Measurements from ENCODE around the gene ADAMTS3.

ADAMTS3 gene

DNA sequence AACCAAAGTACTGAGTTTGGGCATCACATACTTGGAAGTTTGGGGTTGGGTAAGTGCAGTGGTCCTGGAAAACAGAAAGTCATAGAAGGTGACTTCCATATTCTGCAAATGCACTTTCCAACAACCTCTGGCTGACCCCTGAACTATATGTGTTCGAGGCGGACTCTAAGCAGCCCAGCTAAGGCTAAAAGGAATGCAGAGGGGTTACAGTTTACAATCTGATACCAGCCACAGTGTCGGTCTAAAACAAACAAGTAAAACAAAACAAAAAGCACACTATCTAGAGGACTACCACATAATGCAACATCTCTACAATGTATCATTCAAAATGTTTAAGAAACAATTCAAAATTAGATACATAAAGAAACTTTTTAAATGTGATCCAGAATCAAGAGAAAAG lies 185.6 kb downstream of the ADAMTS3 start:
- POLR2A ChIA-PET: no interaction called here
- TF ChIP-seq ZNF623 (tag by site-specific recombination; IDR thresholded peaks at IDR 0.05): no peak
- Histone ChIP-seq H3K27ac (ENCODE audit: extremely low read depth, low read depth, low read length) (no peak overlapping the region), H3K36me3 (ENCODE audit: control insufficient read depth in 2 of 2, insufficient read depth in 1 of 2, low read length in 2 of 2) (no peaks in the 10 kb centered on the region), H3K4me1 (ENCODE audit: control insufficient read depth, insufficient read depth, low read length) (no peaks in the 10 kb centered on the region), H3K4me3 (ENCODE audit: low read depth, low read length) (no peak overlapping the region), H3K9me3 (ENCODE audit: control insufficient read depth, insufficient read depth, low read depth, low read length) (no peaks in the 10 kb centered on the region)
- CTCF ChIA-PET: interaction anchor here (0.6 kb wide), 1 partner anchor 28 kb away, joined by 5 read pairs; no protein-coding TSS in a partner anchor

DNA sequence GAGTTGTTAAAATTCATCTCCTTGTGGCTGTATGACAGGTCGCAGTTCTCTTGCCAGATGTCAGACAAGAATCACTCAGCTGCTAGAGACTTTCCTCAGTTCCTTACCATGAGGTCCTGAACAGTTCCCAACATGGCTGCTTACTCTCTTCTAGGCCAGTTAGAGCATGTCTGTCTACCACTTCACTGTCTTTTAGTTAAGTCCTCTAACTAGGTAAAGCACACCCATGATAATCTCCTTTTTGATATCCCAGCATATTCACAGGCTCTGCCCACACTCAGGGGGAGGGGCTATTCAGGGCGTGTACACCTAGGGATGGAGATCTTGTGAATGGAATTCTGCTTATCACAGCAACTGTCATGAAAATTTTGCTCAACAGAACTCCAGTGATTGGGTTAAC lies 190.1 kb downstream of the ADAMTS3 start:
- POLR2A ChIA-PET: no interaction called here

DNA sequence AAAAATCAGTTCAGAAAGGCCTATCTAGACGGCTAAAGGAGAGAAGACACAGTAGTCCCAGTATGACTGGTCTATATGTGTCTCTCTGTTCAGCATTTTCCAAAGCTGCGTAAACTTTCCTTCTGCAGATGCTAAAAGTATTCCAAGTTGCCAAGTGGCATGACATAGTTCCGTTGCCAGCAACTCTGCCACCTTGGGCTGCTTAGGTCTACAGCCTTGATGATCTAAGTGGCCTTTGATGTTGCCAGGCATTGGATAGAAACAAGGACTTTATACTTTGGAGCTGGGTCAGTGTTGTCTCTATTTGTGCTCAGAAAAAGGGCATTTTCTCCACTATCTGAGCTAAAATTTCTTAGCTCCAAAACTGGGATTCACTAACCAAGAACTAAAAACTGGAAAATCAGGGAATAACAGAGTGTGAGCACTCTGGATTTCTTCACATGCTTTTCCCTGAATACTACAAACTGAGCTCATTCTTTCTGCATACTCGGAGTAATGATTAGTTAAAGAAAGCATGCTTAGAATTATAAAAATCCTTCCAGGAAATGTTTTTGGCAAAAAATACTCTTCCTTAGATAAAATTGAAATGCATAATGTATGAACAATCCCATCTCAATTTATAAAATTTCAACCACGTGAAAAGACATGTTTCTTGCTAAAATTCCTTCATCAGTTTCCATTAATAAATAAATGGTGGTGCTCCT lies 191.4 kb downstream of the ADAMTS3 start:
- H3K4me3 ChIP-seq (ENCODE audit: low read depth, low read length): no peak overlapping the region
- no peaks in the 10 kb centered on the region for H3K4me1 ChIP-seq (ENCODE audit: control insufficient read depth, insufficient read depth, low read length)
- no peak overlapping the region for H3K27ac ChIP-seq (ENCODE audit: extremely low read depth, low read depth, low read length)
- POLR2A ChIA-PET: no interaction called here
- no peaks in the 10 kb centered on the region for H3K36me3 ChIP-seq (ENCODE audit: control insufficient read depth in 2 of 2, insufficient read depth in 1 of 2, low read length in 2 of 2)
- H3K9me3 ChIP-seq (ENCODE audit: control insufficient read depth, insufficient read depth, low read depth, low read length): no peaks in the 10 kb centered on the region
- CTCF ChIA-PET: interaction anchor here (2.1 kb wide), 1 partner anchor 90 kb away, joined by 5 read pairs; no protein-coding TSS in a partner anchor
- TF ChIP-seq MYNN (tag by site-specific recombination; IDR thresholded peaks at IDR 0.05; ENCODE audit: borderline replicate concordance) (no peak), ZNF426 (tag by site-specific recombination; IDR thresholded peaks at IDR 0.05) (no peak), ZNF677 (tag by site-specific recombination; IDR thresholded peaks at IDR 0.05) (no peak), GFI1B (tag by site-specific recombination; IDR thresholded peaks at IDR 0.05) (no peak), ZFP3 (tag by site-specific recombination; IDR thresholded peaks at IDR 0.05; ENCODE audit: low read depth) (no peak), ZNF629 (tag by site-specific recombination; IDR thresholded peaks at IDR 0.05) (no peak)
- TF ChIP-seq, protein P1, sequence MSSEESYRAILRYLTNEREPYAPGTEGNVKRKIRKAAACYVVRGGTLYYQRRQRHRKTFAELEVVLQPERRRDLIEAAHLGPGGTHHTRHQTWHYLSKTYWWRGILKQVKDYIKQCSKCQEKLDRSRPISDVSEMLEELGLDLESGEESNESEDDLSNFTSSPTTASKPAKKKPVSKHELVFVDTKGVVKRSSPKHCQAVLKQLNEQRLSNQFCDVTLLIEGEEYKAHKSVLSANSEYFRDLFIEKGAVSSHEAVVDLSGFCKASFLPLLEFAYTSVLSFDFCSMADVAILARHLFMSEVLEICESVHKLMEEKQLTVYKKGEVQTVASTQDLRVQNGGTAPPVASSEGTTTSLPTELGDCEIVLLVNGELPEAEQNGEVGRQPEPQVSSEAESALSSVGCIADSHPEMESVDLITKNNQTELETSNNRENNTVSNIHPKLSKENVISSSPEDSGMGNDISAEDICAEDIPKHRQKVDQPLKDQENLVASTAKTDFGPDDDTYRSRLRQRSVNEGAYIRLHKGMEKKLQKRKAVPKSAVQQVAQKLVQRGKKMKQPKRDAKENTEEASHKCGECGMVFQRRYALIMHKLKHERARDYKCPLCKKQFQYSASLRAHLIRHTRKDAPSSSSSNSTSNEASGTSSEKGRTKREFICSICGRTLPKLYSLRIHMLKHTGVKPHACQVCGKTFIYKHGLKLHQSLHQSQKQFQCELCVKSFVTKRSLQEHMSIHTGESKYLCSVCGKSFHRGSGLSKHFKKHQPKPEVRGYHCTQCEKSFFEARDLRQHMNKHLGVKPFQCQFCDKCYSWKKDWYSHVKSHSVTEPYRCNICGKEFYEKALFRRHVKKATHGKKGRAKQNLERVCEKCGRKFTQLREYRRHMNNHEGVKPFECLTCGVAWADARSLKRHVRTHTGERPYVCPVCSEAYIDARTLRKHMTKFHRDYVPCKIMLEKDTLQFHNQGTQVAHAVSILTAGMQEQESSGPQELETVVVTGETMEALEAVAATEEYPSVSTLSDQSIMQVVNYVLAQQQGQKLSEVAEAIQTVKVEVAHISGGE (tag by site-specific recombination; conservative IDR thresholded peaks at IDR 0.05; ENCODE audit: low read depth): no peak

More for the DNA sequence above, 190.1 kb downstream of the ADAMTS3 start:
- TF ChIP-seq ZFP69B (tag by site-specific recombination; IDR thresholded peaks at IDR 0.05): no peak
- no peak for TF ChIP-seq ZNF473 (tag by site-specific recombination; IDR thresholded peaks at IDR 0.05)
- no peak for TF ChIP-seq ZNF341 (tag by site-specific recombination; IDR thresholded peaks at IDR 0.05; ENCODE audit: low read depth)
- TF ChIP-seq, protein P2, sequence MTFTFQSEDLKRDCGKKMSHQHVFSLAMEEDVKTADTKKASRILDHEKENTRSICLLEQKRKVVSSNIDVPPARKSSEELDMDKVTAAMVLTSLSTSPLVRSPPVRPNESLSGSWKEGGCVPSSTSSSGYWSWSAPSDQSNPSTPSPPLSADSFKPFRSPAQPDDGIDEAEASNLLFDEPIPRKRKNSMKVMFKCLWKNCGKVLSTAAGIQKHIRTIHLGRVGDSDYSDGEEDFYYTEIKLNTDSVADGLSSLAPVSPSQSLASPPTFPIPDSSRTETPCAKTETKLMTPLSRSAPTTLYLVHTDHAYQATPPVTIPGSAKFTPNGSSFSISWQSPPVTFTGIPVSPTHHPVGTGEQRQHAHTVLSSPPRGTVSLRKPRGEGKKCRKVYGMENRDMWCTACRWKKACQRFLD (tag by site-specific recombination; IDR thresholded peaks at IDR 0.05): no peak
- TF ChIP-seq, protein P3, sequence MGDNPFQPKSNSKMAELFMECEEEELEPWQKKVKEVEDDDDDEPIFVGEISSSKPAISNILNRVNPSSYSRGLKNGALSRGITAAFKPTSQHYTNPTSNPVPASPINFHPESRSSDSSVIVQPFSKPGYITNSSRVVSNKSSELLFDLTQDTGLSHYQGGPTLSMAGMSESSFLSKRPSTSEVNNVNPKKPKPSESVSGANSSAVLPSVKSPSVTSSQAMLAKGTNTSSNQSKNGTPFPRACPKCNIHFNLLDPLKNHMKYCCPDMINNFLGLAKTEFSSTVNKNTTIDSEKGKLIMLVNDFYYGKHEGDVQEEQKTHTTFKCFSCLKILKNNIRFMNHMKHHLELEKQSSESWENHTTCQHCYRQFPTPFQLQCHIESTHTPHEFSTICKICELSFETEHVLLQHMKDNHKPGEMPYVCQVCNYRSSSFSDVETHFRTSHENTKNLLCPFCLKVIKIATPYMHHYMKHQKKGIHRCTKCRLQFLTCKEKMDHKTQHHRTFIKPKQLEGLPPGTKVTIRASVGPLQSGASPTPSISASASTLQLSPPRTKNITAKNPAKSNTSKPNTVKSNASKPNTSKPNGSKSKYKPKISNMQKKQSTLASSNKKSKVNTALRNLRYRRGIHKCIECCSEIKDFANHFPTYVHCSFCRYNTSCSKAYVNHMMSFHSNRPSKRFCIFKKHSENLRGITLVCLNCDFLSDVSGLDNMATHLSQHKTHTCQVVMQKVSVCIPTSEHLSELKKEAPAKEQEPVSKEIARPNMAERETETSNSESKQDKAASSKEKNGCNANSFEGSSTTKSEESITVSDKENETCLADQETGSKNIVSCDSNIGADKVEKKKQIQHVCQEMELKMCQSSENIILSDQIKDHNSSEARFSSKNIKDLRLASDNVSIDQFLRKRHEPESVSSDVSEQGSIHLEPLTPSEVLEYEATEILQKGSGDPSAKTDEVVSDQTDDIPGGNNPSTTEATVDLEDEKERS (tag by site-specific recombination; IDR thresholded peaks at IDR 0.05): no peak
- TF ChIP-seq ZNF24 (tag by site-specific recombination; IDR thresholded peaks at IDR 0.05): no peak
- no peak for TF ChIP-seq ZNF350 (tag by site-specific recombination; IDR thresholded peaks at IDR 0.05)
- no peak for TF ChIP-seq SP7 (tag by site-specific recombination; IDR thresholded peaks at IDR 0.05)
- no peak overlapping the region for H3K27ac ChIP-seq (ENCODE audit: extremely low read depth, low read depth, low read length)
- H3K4me3 ChIP-seq (ENCODE audit: low read depth, low read length): no peak overlapping the region
- no peaks in the 10 kb centered on the region for H3K36me3 ChIP-seq (ENCODE audit: control insufficient read depth in 2 of 2, insufficient read depth in 1 of 2, low read length in 2 of 2)
- no peaks in the 10 kb centered on the region for H3K4me1 ChIP-seq (ENCODE audit: control insufficient read depth, insufficient read depth, low read length)
- no peaks in the 10 kb centered on the region for H3K9me3 ChIP-seq (ENCODE audit: control insufficient read depth, insufficient read depth, low read depth, low read length)
- CTCF ChIA-PET: no interaction called here

All from HEK293 (cell line).